Endothelial cell of hepatic sinusoid (primary cell): ENCODE measurements around the gene ADNP.

Experiments used
- in situ Hi-C: cut with HindIII; loops from 2 replicates; pipeline ENCODE4 v1.10.0; 2017; ENCODE audit warnings: low sequenced_read_pairs

The ADNP gene

DNA sequence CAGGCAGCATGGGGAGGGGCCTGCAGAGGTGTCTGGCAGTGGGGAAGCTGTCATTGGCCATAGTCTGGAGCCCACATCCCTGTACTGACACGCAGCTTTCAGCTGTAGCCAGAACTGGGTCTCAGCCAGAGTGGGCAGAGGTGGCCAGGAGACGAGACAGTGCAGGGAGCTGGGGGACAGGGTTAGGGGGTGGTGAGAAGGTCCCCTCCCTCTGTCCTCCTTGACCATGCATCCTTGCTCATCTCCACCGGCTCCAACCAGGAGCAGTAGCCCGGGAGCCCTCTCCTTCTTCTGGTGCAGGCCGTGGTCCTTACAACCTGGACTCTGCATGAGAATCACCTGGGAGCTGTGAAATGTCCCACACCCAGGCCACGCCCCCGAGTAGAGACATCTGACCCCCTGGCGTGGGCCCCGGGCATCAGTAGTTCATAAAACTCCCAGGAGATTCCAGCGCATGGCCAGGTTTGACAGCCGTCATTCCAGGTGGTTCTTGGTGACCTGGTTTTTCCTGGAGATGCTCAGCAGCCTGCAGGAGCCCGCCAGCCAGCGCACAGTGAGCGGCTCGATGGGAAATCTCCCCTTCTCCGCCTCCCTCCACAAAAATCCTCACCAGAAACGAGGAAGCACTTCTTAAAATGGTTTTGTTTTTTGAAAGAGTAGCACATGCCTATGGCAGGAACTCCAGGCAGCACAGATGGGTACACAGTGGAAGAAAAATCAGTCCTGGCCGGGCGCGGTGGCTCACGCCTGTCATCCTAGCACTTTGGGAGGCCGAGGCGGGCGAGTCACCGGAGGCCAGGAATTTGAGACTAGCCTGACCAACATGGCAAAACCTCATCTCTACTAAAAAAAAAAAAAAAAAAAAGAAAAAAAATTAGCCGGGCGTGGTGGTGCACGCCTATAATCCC, 56.2 kb downstream of the ADNP start:
- in situ Hi-C loops = no loop called here

DNA sequence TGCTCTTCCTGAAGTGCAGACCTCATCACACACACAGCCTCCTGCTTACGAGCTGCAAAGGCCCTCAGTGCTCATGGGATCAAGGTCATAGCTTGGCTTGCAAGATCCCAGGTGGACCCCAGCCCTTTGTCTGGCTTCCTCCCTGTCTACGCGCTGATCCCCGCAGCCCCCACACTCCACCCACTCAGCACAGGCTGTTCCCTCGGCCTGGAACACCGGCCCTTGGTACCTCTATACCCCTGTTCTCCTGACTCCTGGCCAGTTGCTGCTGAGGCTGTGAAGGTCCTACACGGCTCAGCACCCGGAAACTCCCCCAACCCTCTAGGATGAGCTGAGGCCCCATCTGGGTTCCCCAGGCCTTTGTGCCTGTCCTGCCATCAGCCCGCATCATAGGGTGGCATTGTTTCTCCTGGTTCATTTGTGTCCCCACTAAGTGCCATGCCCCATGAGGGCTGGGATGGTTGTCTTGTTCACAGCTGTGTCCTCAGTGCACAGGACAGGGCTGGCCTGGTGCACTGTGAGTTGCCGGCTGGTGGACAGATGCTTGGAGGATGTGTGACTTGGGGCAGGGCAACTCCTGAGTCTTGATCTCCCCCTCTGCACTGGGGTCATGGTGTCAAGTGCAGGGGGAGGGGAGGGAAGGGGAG, 57.0 kb downstream of the ADNP start:
- in situ Hi-C loops = no loop called here

DNA sequence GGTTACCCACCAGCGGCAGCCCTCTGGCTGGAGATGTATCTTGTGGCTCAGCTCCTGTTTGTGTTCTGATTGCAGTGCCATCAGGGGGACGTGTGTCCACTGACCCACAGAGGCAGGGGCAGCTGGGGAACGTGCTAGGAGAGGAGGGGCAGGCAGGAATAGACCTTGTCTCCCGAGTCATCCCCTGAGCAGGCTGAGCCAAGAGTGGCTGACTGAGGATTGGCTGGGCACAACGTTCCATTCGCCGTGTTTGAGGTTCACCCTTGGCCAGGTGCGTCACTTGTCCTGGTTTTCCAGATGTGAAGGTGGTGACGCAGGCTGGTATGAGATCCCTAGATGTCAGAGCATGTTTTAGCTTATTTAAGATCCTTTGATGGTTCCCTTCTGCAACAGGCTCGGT, 57.7 kb downstream of the ADNP start:
- in situ Hi-C loops = no loop called here

DNA sequence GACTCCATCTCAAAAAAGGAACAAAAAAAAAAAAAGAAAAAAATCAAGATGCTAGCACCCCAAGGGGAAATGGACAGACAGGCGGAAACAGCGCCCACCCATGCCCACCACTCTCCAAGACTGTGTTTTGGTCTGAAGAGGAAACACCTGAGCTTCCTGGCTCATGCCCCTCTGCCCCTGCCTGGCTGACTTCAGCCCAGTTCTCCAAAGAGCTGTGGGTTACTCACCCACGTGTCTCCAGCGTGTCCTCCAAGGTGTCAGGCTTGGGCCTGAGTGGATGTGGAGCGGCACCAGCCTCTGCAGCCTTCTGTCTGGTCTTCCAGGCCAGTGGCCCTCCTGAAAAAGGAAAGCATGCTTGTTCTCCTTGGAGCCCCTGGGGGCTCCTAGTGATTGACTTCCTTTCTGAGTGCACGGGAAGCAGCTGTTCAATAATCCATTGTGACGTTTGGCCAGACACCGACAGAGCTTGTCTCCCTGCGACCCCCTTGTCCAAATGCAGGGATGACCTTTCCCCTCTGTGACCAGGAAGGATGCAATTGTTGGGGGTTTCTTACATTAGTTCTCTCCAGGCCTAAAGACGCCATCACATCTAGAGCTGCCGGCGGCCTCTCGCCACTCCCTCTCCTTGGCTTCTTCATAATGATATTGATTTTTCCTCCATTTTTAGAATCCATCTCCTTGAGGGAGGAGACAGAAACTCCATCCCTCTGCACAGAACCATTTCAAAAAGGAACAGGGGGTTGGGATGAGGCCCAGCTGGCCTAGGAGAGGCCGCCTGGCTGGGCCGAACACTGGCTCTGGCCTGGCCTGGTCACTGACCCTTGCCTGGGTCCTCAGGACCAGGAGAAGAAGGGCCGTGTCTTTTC, 58.4 kb downstream of the ADNP start:
- in situ Hi-C loops = no loop called here

- in situ Hi-C loops = no loop called here
Observed at GRCh38 chr20:50870561-50871161, 60.6 kb downstream of the ADNP start.

- in situ Hi-C loops = no loop called here
Observed at GRCh38 chr20:50868509-50869495, 62.4 kb downstream of the ADNP start.

- in situ Hi-C loops = no loop called here
Observed at GRCh38 chr20:50867805-50868204, 63.4 kb downstream of the ADNP start.

DNA sequence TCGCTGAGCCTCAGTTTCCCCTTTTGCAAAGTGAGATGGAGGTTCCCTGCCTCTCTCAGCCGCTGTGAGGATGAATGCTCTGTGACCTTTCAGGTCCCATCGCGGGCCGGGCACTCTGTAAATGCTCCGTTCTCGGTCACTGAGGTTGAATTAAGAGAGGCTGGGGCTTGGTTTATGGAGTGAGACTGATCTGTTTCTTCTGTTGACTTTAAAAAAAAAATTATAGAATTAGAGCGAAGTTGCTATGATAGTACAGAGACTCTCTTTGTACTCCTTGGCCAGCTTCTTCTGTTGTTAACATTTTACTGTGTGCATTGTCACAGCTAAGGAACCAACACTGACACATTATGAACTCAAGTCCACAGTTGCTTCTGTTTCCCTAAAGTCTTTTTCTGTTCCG, 64.4 kb downstream of the ADNP start:
- in situ Hi-C loops = no loop called here

DNA sequence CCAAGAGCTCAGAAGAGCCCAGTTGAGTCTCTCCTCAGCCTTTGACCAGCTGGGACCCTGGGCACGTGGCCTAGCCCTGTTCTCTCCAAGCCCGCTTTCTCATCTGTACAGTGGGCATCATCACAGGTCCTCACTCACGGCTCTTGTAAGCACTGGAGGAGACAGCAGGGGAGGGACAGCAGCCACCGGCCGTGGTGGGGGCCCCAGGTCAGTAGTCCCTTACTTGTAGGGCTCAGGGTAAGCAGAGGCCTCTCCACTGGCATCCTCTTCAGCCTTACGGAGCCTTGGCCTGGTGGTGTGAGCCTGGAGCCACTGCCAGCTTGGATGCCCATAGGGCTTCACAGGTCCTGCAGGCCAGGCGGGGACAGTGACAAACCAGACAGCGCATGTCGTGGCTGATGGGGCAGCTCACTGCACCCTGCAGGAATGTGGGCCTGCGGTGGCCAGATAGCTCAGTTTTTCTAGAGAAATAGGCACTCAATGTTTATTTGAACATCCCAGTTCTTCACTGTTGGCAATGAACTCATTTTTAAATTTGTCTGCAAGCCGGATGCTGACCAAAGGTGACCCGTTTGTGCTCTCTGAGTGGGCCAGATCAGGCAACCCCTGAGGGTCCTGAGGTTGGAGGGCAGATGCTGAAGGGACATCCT, 65.1 kb downstream of the ADNP start:
- in situ Hi-C loops = no loop called here

GRCh38 chr20:50865591-50865990, 65.6 kb downstream of the ADNP start:
- in situ Hi-C loops = no loop called here

DNA sequence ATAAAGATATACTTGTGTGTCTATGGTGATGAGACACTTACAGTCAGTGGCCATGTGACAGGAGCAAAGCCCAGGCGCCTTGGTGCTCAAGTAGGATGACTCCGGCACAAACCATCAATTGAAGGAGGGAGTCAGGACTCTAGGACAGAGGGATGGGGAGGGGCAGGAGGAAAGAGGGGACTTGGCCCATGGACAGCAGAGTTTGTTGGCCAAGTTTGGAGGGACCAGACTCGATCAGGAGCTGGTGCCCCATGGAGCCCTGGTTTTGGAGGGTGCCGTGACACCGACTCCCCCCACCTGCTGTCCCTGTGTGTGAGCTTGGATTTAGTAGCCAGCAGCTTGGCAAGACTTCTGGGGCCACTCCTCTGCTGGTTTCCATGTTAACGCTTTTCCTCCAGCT, 66.1 kb downstream of the ADNP start:
- in situ Hi-C loops = no loop called here

GRCh38 chr20:50862546-50862945, 68.7 kb downstream of the ADNP start:
- in situ Hi-C loops = no loop called here

DNA sequence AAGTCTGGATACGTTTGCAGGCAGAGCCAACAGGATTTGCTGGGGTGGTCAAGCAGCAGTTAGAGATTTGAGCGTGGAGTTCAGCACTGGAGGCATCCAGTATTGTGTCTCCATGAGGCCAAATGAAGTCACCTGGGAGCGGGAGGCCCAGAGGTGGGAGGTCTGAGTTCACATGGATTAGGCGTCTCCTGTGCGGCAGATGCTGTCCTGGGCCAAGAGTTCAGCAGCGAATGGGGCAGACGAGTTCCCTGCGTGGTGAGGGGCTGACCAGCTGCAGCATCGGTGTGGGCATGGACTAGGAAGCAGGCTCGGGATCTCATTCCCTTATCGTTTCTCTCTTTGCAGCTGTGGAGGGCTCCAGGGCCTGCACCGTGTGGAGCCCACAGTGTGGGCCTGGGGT, 70.2 kb downstream of the ADNP start:
- in situ Hi-C loops = no loop called here

GRCh38 chr20:50859161-50859560, 72.1 kb downstream of the ADNP start:
- in situ Hi-C loops = no loop called here

DNA sequence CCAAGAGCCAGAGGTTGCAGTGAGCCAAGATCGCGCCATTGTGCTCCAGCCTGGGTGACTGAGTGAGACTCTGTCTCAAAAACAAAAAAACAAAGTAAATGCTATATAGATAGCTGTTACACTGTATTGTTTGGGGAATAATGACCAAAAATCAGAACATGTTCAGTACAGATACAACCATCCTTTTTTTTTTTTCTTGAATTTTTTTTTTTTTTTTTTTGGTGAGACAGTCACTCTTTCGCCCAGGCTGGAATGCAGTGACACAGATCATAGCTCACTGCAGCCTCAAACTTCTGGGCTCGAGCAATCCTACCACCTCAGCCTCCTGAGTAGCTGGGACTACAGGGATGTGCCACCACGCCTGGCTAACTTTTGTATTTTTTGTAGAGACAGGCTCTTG, 72.7 kb downstream of the ADNP start:
- in situ Hi-C loops = no loop called here

DNA sequence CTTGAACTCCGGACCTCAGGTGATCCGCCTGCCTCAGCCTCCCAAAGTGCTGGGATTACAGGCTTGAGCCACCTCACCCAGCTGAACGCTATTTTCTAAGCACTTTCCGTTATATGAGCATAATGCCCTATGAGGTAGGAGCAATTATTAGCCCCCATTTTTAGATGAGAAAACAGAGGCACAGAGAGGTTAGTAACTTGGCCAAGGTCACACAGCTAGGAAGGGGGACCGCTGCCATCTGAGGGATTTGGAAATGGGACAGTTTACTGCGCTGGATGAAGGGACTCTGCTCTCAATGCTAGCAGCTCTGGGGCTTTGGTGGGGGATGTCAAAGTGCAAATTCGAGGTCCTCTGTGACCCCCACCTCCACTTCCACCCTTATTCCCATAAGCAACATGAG, 73.9 kb downstream of the ADNP start:
- in situ Hi-C loops = no loop called here

DNA sequence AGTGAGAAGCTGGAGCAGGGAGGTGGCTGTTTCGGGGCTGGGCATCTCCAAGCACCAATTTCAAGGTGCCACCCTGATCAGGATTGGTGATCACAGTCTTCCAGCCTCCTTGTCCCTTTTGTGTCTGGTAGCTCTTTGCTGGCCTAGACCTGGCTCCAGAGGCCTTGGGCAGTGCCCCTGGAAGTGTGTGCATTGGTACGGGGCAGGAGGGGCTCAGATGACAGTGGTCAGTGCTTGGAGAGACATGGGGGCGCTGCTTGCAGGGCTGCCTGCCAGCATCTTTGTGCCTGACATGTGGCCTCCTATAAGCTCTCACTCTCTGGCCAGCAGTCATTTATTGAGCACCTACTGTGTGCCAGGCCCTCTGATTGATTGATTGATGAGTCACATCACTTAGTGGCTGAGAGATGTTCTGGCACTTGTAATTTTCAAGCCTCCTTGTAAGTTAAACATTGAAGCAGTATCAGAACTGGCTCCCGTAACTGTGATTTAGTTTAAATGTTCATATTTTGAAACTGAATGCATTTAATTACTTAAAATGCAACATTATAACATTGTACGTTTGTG, 74.7 kb downstream of the ADNP start:
- in situ Hi-C loops = no loop called here

DNA sequence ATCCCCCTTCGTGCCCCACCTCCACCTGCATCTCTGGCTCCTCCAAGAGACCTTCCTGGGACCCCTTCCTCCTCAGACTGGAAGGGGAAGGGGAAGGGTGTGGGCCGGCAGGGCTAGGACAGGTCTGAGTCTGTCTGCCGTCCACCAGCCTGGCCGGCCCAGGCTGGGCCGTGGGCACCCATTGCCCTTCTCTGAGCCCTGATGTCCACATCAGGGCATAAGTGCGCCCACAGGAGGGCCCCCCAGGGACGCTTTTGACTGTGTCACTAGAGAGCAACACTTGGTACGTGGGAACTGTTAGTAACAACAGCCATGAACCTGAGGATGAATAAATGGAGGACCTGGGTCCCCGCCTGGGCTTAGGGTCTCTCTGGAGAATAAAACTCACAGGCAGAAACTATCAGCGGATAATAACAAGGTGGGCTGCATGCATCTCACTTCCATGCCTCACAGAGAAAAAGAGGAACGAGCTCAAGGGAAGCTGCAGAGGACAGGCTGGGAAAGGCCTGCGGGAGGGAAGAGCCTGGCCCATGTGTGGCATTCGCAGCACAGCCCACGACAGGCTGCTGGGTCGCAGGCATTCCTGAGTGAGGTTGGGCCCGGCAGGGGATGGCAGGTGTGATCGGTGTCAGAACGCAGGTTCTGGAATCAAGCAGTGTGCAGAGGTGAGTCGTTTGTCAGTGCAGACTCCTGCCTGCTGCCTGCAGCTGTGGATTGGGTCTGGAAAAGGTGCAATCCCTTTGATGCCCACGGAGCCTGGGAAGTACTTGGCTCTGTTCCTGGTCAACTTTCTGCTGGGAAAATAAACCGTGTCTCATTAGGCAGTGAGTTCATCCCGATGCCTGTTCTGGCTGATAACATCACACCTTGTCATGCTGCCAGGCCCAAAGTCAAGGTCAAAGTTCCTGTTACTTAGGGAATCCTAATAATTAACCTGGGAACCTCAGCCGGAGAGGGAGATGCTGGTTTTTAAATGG, 75.5 kb downstream of the ADNP start:
- in situ Hi-C loops = no loop called here
